NCI-H1694 (cell line): ENCODE measurements around the gene SPATA32.
A peak's percentile ranks its signal among the peaks of the same experiment; 100 is the strongest.

Experiments
- DNase-seq: peaks from one replicate; lab custom pipeline; 2025; lab: John Stamatoyannopoulos, UW

SPATA32 gene

GRCh38 chr17:45246861-45247428 is 14.9 kb downstream of the SPATA32 start:
- DNase-seq, result peak; percentile 53

DNA sequence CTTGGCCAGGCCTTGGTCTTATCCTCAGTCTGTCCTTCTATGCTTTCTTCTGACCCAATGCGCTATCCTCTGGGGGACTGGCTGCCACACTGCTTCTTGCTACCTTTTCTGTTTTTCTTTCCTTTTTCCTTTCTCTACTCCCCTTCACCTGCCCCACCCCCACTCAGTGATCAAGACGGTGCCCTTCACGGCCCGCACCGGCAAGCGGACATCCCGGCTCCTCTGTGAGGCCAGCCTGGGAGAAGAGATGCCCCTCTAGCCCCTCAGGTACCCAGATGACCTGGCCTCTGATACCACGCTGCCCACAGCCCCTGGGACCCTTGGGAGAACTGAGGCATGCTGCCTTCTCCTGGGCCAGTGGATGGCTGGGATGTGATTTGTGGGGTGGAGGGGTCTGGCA is 15.6 kb downstream of the SPATA32 start:
- DNase-seq, result no peak

DNA sequence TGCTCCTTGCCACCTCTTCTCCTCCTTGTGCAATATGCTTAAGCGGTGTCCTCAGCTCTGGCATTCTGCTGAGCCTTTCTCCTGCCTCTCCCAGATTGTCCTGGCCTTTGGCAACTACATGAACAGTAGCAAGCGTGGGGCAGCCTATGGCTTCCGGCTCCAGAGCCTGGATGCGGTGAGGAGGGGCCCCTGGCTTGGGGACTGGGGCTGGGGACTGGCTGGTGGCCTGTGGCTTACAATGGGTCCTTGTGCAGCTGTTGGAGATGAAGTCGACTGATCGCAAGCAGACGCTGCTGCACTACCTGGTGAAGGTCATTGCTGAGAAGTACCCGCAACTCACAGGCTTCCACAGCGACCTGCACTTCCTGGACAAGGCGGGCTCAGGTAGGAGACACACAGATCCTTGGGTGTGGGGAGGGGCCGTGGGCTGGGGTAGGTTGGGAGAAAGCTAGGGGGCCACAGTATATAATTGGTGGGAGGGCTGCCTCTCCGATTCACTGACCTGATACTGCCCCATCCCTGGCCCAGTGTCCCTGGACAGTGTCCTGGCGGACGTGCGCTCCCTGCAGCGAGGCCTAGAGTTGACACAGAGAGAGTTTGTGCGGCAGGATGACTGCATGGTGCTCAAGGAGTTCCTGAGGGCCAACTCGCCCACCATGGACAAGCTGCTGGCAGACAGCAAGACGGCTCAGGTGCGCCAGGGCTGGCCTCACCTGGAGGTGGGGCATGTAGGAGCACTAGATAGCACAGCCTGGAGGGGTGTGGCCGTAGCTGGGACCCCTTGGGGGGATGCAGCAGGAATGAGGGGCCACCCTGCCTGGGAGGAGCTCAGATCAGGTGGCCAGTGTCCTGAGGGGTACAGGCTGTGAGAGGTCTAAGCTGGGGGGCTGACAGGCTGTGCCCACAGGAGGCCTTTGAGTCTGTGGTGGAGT is 16.9 kb downstream of the SPATA32 start:
- DNase-seq, result no peak

DNA sequence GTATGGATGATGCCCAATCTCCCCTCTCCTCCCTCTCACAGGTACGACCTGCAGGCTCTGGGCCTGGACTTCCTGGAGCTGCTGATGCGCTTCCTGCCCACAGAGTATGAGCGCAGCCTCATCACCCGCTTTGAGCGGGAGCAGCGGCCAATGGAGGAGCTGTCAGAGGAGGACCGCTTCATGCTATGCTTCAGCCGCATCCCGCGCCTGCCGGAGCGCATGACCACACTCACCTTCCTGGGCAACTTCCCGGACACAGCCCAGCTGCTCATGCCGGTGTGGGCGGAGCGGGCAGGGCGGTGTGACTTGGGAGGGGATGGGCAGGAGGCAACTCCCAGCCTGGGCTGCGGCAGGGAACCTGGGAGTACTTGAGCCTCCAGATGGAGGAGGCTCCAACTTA is 18.1 kb downstream of the SPATA32 start:
- DNase-seq, result no peak

DNA sequence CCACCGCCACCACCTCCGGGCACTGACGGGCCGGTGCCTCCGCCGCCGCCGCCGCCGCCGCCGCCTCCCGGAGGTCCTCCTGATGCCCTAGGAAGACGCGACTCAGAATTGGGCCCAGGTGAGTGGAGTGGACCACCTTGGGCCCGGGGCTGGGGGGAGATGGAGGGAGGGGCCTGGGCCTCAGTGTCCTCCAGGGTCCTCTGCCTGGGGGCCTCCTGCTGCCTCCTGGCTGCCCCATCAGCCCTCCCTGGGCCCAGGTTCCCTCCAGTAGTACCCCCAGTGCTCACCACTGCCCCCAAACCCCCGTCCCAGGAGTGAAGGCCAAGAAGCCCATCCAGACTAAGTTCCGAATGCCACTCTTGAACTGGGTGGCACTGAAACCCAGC is 19.9 kb downstream of the SPATA32 start:
- DNase-seq, result no peak

DNA sequence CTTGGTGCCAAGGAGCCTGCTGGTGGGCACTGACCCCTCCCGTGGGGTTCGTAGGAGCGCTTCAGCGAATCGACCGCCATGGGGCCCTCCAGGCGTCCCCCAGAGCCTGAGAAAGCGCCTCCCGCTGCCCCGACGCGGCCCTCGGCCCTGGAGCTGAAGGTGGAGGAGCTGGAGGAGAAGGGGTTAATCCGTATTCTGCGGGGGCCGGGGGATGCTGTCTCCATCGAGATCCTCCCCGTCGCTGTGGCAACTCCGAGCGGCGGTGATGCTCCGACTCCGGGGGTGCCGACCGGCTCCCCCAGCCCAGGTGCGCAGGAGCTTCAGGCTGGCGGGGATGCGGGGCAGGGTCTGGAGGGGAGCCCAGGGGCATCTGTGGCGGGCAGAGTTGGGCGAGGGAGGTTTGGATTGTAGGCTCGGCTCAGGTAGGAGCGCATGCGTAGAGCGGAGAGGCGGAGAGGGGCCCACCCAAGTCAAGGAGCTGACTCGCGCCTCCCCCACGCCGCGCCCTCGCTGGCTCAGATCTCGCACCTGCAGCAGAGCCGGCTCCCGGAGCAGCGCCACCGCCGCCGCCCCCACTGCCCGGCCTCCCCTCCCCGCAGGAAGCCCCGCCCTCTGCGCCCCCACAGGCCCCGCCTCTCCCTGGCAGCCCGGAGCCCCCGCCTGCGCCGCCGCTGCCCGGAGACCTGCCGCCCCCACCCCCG is 20.4 kb downstream of the SPATA32 start:
- no peak for DNase-seq

DNA sequence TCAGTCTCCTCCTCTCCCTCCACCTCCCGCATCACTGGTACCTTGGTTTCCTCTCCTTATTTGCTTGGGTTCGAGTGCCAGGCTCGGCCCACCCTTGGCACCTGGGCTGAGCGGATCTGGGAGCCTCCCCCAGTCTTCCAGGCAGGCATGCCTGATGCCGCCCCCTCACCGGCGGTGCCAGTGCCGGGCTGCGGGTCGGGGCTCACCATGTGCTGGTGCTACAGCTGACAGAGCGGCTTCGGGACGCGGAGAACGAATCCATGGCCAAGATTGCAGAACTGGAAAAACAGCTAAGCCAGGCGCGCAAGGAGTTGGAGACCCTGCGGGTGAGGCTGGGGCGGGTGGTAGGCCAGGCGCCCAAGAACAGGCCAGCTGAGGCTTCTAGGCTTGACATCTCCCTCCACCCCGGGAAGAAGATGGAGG is 21.0 kb downstream of the SPATA32 start:
- no peak for DNase-seq

GRCh38 chr17:45238155-45238774 is 23.6 kb downstream of the SPATA32 start:
- DNase-seq, result no peak

GRCh38 chr17:45237686-45238085 is 24.2 kb downstream of the SPATA32 start:
- DNase-seq, result no peak

DNA sequence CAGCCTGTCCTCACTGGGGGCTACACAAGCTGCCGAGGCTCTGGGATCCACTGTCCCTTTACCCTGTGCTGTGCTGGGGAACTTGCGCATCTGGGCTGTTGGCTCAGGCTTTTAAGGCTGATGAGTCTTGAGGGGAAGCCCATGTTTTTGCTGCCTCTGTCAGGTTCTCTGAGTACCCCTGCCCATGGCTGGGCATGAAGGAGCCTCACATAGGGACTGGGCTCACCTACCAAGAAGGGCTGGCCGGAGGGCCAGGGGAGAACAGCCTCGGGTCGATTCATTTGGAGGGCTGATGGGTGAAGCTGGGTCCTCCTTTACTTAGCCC is 25.6 kb downstream of the SPATA32 start:
- no peak for DNase-seq

DNA sequence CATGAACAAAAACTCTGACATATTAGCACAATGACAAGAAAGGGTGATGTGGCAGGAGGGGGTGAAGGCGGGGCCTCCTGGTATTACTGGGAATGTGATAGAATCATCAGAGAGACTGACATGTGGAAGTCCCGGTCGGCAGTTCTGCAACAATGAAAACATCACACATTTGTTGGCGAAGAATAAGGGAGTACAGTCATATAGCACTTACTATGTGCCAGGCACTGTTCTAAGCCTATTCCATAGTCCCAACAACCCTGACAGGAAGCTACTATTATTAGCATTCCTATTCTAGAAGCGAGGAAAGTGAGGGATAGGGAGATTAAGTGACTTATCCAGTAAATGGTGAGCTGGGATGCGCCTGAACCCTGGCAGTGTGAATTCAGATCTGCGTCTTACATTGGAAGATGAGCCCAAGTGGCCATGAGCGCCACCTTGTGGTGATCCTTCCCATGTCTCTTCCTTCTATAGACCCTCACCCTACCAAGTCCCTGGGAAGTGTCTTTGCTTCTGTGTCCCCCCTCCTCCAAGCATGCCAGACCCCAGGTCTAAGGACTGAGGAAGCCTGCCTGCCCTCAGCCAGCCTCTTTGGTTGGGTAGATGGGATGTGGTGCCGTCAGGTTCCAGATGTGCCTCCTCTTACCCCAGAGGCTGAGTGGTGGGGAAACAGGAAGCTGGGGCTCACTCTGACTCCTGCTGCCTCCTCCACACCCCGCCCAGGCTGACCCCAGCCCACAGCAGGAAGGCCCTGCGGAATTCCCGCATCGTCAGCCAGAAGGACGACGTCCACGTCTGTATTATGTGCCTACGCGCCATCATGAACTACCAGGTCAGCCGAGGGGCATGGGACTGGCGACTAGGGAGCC is 26.2 kb downstream of the SPATA32 start:
- peak; percentile 84 for DNase-seq

DNA sequence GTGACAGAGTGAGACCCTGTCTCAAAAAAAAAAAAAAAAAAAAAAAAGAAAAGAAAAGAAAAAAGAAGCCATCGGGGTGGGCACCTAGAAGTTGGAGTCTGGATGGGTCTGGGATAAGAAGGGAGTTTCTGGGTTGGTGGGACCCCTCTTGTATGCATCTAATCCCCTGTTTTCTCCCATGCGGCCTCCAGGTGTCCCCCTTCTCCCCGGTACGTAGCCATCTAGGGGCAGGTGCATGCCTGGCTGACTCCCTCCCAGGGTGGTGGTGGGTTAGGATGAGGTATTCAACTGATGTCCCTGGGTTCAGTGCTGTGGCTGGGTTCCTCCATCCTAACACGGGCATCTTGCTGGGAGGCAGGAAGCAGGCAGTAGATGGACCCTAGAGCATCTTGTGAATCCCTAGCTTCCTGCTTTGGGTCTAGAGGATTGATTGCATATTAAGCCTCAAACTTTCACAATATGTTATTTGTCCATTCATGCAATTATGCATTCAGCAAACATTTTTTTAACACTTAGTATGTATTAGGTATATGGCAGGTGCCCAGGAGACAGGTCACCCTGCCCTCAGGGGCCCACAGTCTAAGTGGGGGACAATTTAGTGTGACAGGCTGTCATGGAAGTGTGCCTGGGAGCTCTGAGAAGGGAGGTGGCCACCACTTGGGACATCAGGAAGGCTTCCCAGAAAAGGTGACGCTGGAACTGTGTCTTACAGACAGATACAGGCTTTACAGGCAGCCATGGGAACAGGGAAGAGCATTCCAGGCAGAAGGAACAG is 27.1 kb downstream of the SPATA32 start:
- DNase-seq, result peak; percentile 29

DNA sequence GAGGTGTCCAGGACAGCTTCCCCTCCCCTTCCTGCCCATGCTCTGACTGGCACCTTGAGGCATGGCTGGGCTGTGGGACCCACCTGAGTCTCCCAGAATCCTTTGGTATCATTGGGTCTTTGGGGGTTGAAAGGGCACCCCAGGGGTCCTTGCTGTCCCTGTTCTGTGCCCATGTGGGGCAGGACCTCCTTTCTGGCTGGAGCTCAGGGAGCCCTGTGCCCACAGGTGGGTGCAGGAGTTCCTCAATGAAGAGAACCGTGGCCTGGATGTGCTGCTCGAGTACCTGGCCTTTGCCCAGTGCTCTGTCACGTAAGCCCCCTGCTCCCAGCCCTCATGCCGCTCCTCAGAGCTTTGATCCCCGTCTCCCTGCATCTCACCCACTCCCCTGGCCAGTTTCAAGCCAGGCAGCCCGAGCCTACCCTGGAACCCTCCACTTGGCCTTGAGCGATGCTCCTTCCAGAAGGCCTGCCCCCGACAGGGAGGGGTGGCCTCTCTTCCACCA is 28.4 kb downstream of the SPATA32 start:
- no peak for DNase-seq

DNA sequence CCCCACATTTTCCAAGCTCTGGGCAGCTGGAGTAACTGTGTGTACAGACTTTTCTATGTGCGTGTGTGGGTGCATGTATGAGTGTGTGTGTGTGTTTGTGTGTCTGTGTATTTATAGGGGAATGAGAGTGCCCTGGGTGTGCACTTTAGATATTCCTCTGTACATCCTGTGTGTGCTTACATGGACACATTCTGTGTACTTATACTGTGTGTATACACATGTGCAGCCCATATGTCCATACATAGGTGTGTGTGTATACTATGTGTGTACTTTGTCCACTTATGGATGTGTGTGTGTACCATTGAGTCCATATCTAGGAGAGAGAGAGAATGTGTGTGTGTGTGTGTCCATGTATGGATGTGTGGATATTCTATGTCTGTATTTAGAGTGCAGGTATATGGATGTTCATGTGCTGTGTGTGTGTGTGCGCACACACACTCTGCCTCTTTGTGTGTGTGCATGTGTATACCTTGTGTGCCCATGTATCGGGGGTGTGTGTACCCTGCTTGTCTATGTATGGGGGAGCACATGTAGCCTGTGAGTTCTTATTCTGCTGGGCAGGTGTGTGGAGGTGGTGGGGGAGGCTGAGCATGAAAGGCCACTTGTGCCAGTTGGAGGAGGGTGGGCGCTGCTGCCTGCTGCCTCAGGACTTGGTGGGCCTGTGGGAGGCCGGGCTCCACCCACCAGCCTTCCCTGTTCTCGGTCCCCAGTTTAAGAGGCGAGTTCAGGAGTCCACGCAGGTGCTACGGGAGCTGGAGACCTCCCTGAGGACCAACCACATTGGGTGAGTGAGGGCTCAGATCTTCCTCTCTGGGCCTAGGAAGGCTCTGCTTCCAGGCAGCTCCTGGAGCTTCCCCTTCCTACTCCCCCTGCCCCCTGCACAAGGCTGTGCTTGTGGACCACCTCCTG is 29.1 kb downstream of the SPATA32 start:
- no peak for DNase-seq

- DNase-seq, result no peak
Measured at GRCh38 chr17:45231481-45232116, 30.3 kb downstream of the SPATA32 start.

GRCh38 chr17:45230787-45231480 is 31.0 kb downstream of the SPATA32 start:
- DNase-seq, result no peak

GRCh38 chr17:45230410-45230786 is 31.5 kb downstream of the SPATA32 start:
- no peak for DNase-seq

GRCh38 chr17:45229681-45230409 is 32.0 kb downstream of the SPATA32 start:
- no peak for DNase-seq
